ENCODE results near the gene RLN2. TPM values are rescaled to one million over a fixed set of nuclear protein-coding genes. Genes with fewer than 3 reads are reported as not detected.

Gene RLN2
- total RNA-seq, 4 donors from 2014 or later = not detected

GRCh38 chr9:5315187-5315923, 10.8 kb upstream of the RLN2 start:
- peaks cover 0 to 10% (median 0%) of the 10 kb centered on the region in 3 donors for H3K9me3 ChIP-seq
- intact Hi-C loops (cut with DNase I; ENCODE audit: low total_unique reads) (no loop called here), in situ Hi-C loops (cut with MboI; ENCODE audit: low sequenced_read_pairs in 4 of 4) (no loop called here)
- no peak for TF ChIP-seq CTCF (IDR thresholded peaks at IDR 0.05 in 4 of 5, conservative IDR thresholded peaks at IDR 0.05 in 1 of 5)
- TF ChIP-seq POLR2A (IDR thresholded peaks at IDR 0.05) = no peak
- DNase-seq (no peak), ATAC-seq (no peak)
- no peak overlapping the region for H3K27ac ChIP-seq
- H3K36me3 ChIP-seq = no peaks in the 10 kb centered on the region
- no peaks in the 10 kb centered on the region for H3K4me1 ChIP-seq
- no peaks in the 10 kb centered on the region for H3K27me3 ChIP-seq
- H3K4me3 ChIP-seq = no peak overlapping the region

DNA sequence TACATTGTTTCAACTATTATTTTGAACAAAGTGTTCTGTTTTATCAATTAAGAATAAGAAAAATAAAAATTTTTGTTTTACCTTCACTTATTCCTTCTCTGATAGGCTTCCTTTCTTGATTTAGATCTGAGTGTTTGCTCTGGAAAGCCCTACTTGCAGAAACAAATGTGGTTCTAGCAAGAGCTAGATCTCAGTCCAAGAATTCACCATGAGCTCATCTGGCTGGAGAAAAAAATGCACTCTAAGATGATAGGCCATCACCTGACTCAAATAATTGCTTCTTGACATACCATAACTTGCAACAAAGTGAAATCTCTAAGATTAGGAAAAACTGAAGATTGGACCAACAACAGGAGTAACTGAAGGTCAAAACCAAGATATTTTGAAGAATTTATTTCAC, 6.3 kb upstream of the RLN2 start:
- Histone ChIP-seq H3K9me3 (peaks cover 0 to 5% (median 0%) of the 10 kb centered on the region in 3 donors), H3K36me3 (no peaks in the 10 kb centered on the region), H3K27ac (no peak overlapping the region), H3K4me1 (no peaks in the 10 kb centered on the region), H3K27me3 (no peaks in the 10 kb centered on the region), H3K4me3 (no peak overlapping the region)
- in situ Hi-C loops (cut with MboI; ENCODE audit: low sequenced_read_pairs in 4 of 4) (no loop called here), intact Hi-C loops (cut with DNase I; ENCODE audit: low total_unique reads) (no loop called here)
- ATAC-seq = no peak
- DNase-seq = no peak
- TF ChIP-seq CTCF (IDR thresholded peaks at IDR 0.05 in 4 of 5, conservative IDR thresholded peaks at IDR 0.05 in 1 of 5) (no peak), POLR2A (IDR thresholded peaks at IDR 0.05) (no peak)

DNA sequence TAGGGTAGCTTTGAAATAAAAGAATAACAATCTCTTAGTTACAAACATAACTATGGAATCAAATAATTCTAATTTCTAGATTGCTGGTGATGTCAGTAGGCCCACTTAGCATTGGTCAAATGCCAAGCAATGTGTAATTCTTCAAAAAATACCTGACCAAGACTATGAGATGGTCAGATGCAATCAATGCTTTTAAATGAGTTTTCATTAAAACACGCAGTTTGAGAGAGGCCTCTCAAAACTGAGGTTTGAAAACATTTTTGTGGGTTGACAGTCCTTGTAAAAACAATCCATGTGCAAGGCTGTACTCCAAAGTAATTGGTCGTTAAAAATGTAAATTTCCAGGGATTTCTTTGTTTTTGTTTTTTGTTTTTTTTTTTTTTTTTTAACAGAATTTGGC, 1.2 kb upstream of the RLN2 start:
- H3K27me3 ChIP-seq = no peaks in the 10 kb centered on the region
- no peak overlapping the region for H3K27ac ChIP-seq
- no peaks in the 10 kb centered on the region for H3K9me3 ChIP-seq
- TF ChIP-seq POLR2A (IDR thresholded peaks at IDR 0.05) (no peak), CTCF (IDR thresholded peaks at IDR 0.05 in 4 of 5, conservative IDR thresholded peaks at IDR 0.05 in 1 of 5) (no peak)
- no peaks in the 10 kb centered on the region for H3K36me3 ChIP-seq
- no peak overlapping the region for H3K4me3 ChIP-seq
- in situ Hi-C loops (cut with MboI; ENCODE audit: low sequenced_read_pairs in 4 of 4) = no loop called here
- DNase-seq (no peak), ATAC-seq (no peak)
- intact Hi-C loops (cut with DNase I; ENCODE audit: low total_unique reads) = no loop called here
- no peaks in the 10 kb centered on the region for H3K4me1 ChIP-seq

DNA sequence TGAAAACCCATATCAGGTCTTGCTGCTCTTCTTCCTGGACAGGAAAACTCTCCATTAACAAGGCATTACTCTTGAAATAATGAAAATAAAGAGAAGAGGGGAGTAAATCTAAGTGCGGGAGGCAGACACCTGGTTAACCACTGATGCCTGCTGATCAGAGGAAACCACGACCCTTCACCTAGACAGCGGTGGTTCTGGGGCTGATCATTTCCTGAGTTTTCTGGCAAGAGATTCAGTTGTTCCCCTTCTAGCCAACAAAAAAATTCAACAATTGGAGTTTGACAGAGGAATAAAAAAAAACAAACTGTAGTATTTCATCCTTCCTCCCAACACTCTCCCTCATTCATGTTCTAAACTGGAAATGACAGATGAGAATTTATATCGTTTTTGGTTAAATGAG, 3.0 kb downstream of the RLN2 start:
- TF ChIP-seq POLR2A (IDR thresholded peaks at IDR 0.05) (no peak), CTCF (IDR thresholded peaks at IDR 0.05 in 4 of 5, conservative IDR thresholded peaks at IDR 0.05 in 1 of 5) (no peak)
- DNase-seq (no peak), ATAC-seq (no peak)
- Histone ChIP-seq H3K27me3 (no peaks in the 10 kb centered on the region), H3K36me3 (no peaks in the 10 kb centered on the region), H3K4me3 (no peak overlapping the region), H3K27ac (no peak overlapping the region), H3K4me1 (no peaks in the 10 kb centered on the region), H3K9me3 (no peaks in the 10 kb centered on the region)
- intact Hi-C loops (cut with DNase I; ENCODE audit: low total_unique reads) = no loop called here
- in situ Hi-C loops (cut with MboI; ENCODE audit: low sequenced_read_pairs in 4 of 4) = no loop called here

DNA sequence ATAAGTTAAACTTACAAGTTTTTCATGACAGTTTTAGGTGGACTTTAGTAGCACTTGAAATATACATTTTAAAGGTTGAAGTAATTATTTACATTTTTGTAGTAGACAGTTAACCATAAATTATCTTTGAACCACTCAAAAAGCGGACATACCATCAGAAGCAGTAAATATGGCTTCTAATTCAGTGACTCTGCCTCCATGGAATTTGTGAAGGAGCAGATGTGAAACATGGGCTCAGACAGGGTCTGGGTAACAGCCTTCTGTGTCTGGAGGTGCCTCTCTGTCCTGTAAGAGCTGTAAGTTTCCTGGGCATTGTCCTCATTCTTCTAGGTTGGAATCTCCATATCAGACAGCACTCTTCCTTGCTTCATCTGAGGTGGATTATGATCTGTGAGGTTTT, 12.4 kb downstream of the RLN2 start:
- intact Hi-C loops (cut with DNase I; ENCODE audit: low total_unique reads) (no loop called here), in situ Hi-C loops (cut with MboI; ENCODE audit: low sequenced_read_pairs in 4 of 4) (no loop called here)
- Histone ChIP-seq H3K4me3 (no peak overlapping the region), H3K9me3 (no peaks in the 10 kb centered on the region), H3K4me1 (no peaks in the 10 kb centered on the region), H3K27ac (no peak overlapping the region), H3K36me3 (no peaks in the 10 kb centered on the region), H3K27me3 (no peaks in the 10 kb centered on the region)
- TF ChIP-seq POLR2A (IDR thresholded peaks at IDR 0.05) (no peak), CTCF (IDR thresholded peaks at IDR 0.05 in 4 of 5, conservative IDR thresholded peaks at IDR 0.05 in 1 of 5) (no peak)
- ATAC-seq (no peak), DNase-seq (no peak)
